ENCODE data around the gene ACTN4. TPM values are rescaled to one million over a fixed set of nuclear protein-coding genes. Genes with fewer than 3 reads are reported as not detected.

Gene ACTN4
- total RNA-seq, 1 donor = 280 TPM

DNA sequence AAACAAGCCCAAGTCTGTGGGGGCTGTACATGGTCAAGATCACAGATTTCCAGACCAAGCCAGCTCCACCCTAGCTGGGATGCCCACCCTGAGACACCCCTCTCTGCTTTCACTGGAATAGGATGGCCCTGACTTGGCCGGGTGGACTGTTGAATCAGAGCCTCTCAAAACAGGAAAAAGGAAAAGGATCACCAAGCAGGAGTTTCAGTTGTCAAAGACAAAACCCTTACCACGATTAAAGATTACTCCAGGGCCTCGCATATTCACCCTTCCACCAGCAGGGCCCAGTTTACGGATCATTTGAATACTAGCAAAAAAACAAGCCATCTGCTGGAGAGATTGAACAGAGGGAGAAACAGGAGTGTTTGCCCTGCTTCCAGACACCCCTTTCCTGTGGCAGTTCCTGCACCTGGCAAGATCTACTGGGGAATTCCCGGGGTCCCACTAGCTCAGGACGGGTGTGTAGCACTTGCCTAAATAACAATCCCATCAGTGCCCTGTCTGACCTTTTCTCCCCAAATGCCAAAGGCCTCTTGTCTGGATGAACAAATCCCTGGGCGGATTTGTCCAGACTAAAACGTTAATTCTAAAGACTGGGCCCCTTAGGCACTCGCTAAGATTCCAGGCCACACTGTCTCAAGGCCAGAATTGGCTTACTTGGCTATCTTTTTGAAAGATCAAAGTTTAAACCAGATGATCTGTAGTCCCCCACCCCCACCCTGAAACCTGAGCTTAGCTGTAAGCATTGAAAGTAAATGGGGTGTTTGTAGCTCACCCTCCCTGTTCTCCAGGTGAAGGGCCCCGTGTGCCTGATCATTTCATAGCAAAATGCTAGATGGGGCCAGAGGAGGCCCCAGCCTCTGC, 38.4 kb downstream of the ACTN4 start:
- peak; percentile 83 for DNase-seq (ENCODE audit: low read depth)

DNA sequence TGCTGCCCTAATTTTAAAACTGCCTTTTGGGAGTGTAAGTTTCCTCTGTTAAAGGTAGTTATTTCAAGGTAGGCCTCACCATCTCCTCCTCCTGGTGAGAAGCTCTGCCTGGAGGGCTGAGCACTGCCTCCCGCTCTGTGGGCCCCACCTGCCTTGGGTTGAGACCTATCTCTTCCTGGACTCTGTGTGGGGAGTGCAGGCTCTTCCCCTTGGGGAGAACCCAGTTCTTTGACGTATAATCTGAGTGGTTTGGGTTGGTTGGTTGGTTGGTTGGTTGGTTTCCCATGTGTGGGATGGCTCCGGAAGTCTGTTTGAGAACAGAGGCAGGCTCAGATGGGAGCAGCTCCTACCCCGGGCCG, 39.1 kb downstream of the ACTN4 start:
- DNase-seq (ENCODE audit: low read depth) = no peak
- TF ChIP-seq, protein P1, sequence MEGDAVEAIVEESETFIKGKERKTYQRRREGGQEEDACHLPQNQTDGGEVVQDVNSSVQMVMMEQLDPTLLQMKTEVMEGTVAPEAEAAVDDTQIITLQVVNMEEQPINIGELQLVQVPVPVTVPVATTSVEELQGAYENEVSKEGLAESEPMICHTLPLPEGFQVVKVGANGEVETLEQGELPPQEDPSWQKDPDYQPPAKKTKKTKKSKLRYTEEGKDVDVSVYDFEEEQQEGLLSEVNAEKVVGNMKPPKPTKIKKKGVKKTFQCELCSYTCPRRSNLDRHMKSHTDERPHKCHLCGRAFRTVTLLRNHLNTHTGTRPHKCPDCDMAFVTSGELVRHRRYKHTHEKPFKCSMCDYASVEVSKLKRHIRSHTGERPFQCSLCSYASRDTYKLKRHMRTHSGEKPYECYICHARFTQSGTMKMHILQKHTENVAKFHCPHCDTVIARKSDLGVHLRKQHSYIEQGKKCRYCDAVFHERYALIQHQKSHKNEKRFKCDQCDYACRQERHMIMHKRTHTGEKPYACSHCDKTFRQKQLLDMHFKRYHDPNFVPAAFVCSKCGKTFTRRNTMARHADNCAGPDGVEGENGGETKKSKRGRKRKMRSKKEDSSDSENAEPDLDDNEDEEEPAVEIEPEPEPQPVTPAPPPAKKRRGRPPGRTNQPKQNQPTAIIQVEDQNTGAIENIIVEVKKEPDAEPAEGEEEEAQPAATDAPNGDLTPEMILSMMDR (IDR thresholded peaks at IDR 0.05; ENCODE audit: insufficient read depth, low read length) = no peak
- H3K4me3 ChIP-seq (ENCODE audit: low read depth, low read length) = no peak overlapping the region

More for the DNA sequence above, 38.4 kb downstream of the ACTN4 start:
- TF ChIP-seq, protein P1 (IDR thresholded peaks at IDR 0.05; ENCODE audit: insufficient read depth, low read length) = peak; percentile 80
- H3K4me3 ChIP-seq (ENCODE audit: low read depth, low read length) = no peak overlapping the region

DNA sequence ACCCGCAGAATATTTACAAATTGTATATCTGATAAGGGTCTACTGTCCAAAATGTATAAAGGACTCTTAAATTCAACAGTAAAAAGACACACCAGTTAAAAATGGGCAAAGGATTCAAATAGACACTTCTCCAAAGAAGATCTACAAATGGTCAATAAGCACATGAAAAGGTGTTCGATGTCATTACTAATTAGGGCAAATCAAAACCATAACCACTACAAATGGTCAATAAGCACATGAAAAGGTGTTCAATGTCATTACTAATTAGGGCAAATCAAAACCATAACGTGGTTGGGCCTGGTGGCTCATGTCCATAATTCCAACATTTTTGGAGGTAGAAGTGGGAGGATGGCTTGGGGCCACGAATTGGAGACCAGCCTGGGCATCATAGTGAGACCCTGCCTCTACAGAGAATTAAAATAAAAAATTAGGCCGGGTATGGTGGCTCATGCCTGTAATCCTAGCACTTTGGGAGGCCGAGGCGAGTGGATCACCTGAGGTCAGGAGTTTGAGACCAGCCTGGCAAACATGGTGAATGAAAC, 40.5 kb downstream of the ACTN4 start:
- TF ChIP-seq, protein P1 (IDR thresholded peaks at IDR 0.05; ENCODE audit: insufficient read depth, low read length) = no peak
- H3K4me3 ChIP-seq (ENCODE audit: low read depth, low read length) = no peak overlapping the region
- DNase-seq (ENCODE audit: low read depth) = no peak

DNA sequence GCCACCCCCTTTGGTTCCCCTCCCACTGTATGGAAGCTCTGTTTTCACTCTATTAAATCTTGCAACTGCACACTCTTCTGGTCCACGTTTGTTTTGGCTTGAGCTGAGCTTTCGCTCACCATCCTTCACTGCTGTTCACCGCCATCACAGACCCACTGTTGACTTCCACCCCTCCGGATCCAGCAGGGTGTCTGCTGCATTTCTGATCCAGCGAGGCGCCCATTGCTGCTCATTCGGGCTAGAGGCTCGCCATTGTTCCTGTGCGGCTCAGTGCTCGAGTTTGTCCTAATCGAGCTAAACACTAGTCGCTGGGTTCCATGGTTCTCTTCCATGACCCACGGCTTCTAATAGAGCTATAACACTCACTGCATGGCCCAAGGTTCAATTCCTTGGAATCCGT, 42.7 kb downstream of the ACTN4 start:
- TF ChIP-seq, protein P1 (IDR thresholded peaks at IDR 0.05; ENCODE audit: insufficient read depth, low read length) = no peak
- no peak overlapping the region for H3K4me3 ChIP-seq (ENCODE audit: low read depth, low read length)
- no peak for DNase-seq (ENCODE audit: low read depth)

DNA sequence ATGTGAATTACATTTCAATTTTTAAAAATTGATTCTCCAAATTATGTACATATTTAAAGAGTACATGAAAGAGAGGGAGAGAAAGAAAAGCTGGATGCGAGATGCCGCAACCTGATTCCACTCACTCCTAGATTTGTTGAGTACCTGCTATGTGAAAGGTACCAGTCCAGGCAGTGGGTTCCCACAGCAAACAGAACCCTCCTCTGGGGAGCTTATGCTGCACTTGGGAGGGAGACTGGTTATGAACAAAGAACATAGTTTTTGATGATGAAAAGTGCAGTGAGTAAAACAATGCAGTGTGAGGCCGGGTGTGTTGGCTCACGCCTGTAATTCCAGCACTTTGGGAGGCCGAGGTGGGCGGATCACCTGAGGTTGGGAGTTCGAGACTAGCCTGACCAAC, 43.4 kb downstream of the ACTN4 start:
- H3K4me3 ChIP-seq (ENCODE audit: low read depth, low read length) = no peak overlapping the region
- peak; percentile 54 for DNase-seq (ENCODE audit: low read depth)
- TF ChIP-seq, protein P1 (IDR thresholded peaks at IDR 0.05; ENCODE audit: insufficient read depth, low read length) = no peak

DNA sequence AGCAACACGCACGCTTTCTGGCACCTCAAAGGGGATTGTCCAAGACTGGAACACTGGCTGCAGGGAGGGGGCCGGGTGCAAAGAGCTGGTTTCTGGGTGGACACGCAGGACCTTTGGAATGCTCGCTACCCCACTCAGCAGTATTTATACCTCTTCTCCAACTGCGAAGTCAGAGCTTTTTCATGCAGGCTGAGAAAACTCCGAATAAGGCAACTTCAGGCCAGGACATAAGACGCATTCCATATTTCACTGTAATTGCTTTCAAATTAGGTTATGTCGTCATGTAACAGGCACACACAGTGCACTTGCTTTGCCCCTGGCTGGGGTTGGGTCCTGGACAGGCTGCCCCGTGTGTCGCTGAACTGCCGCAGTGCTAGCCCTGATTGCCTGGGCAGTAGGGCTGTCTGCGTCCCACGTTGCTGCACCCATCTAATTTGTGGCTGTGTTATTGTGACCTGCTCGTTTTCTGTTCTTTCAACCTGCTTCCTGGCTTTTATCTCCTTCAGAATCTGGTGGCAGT, 44.5 kb downstream of the ACTN4 start:
- H3K4me3 ChIP-seq (ENCODE audit: low read depth, low read length) = peak overlapping the region; percentile 22
- DNase-seq (ENCODE audit: low read depth) = peak; percentile 98
- TF ChIP-seq, protein P1 (IDR thresholded peaks at IDR 0.05; ENCODE audit: insufficient read depth, low read length) = no peak

All from fibroblast of the aortic adventitia (primary cell).